GDM1 (cell line): Measurements from ENCODE around the gene ARID1A.
A peak's percentile ranks its signal among the peaks of the same experiment; 100 is the strongest.
"Not testable (repeated sequence)": the region's sequence is repeated elsewhere in the genome, so short reads cannot be mapped to it uniquely, and the experiment has no call there.

Experiments
- DNase-seq: peaks from one replicate; lab custom pipeline; 2025; lab: John Stamatoyannopoulos, UW

ARID1A gene

GRCh38 chr1:26695356-26696118 lies at the start of gene ARID1A:
ARID1A (plus strand) TSS chr1:26696015; CDS start chr1:26696404, 389 bp downstream.
- DNase-seq = peak; percentile 96

GRCh38 chr1:26664802-26665201 lies 31.0 kb upstream of the ARID1A start:
- DNase-seq = no peak

- DNase-seq = no peak
Measured at GRCh38 chr1:26666855-26667254, 29.0 kb upstream of the ARID1A start.

- DNase-seq = not testable (repeated sequence)
Measured at GRCh38 chr1:26668106-26668786, 27.6 kb upstream of the ARID1A start.

GRCh38 chr1:26677306-26678115 lies 18.3 kb upstream of the ARID1A start:
- DNase-seq = peak; percentile 70

- DNase-seq = no peak
Measured at GRCh38 chr1:26684763-26685508, 10.9 kb upstream of the ARID1A start.

- DNase-seq = no peak
Measured at GRCh38 chr1:26686795-26687194, 9.0 kb upstream of the ARID1A start.

GRCh38 chr1:26689504-26689903 lies 6.3 kb upstream of the ARID1A start:
- DNase-seq = no peak

- DNase-seq = peak; percentile 62
Measured at GRCh38 chr1:26690157-26690556, 5.7 kb upstream of the ARID1A start.

GRCh38 chr1:26690576-26691031 lies 5.2 kb upstream of the ARID1A start:
- no peak for DNase-seq

- peak; percentile 91 for DNase-seq
Measured at GRCh38 chr1:26692211-26692792, 3.5 kb upstream of the ARID1A start.

- peak; percentile 97 for DNase-seq
Measured at GRCh38 chr1:26692793-26693490, 2.9 kb upstream of the ARID1A start.

GRCh38 chr1:26693599-26694572 lies 1.9 kb upstream of the ARID1A start:
- no peak for DNase-seq

GRCh38 chr1:26694638-26695355 lies 1.0 kb upstream of the ARID1A start:
- DNase-seq = no peak

GRCh38 chr1:26696119-26696653 lies 371 bp downstream of the ARID1A start:
- DNase-seq = no peak

GRCh38 chr1:26696654-26697430 lies 1.0 kb downstream of the ARID1A start:
- peak; percentile 26 for DNase-seq

- DNase-seq = no peak
Measured at GRCh38 chr1:26697431-26697977, 1.7 kb downstream of the ARID1A start.
